ENCODE results near the gene WDHD1. TPM values are rescaled to one million over a fixed set of nuclear protein-coding genes. Genes with fewer than 3 reads are reported as not detected.
"Not testable (repeated sequence)": the region's sequence is repeated elsewhere in the genome, so short reads cannot be mapped to it uniquely, and the experiment has no call there.

The WDHD1 gene
- total and polyA plus RNA-seq, 2 of the 4 experiments (the other 2 are of a cell fraction) = 4.4 to 13.1 TPM

- no peaks in the 10 kb centered on the region for H3K9me3 ChIP-seq (ENCODE audit: control insufficient read depth, insufficient read depth, low read length)
- no peak overlapping the region for H3K56ac ChIP-seq (ENCODE audit: extremely low read depth, insufficient read depth, low read length)
- ChIA-PET POLR2A (ENCODE audit: unreplicated experiment) (no interaction called here), CTCF (interaction anchor here (0.7 kb wide), 1 partner anchor 691 kb away, joined by 8 read pairs; no protein-coding TSS in a partner anchor)
- no peak for DNase-seq
- no peak overlapping the region for H2BK120ac ChIP-seq (ENCODE audit: low read depth, low read length)
- H2AK5ac ChIP-seq (ENCODE audit: low read depth, low read length) = no peak overlapping the region
- in situ Hi-C loops (cut with MboI; ENCODE audit: low sequenced_read_pairs) (no loop called here), dilution Hi-C loops (cut with HindIII; ENCODE audit: low sequenced_read_pairs, unreplicated experiment) (no loop called here), intact Hi-C loops (cut with micrococcal nuclease) (no loop called here)
- H3K4me1 ChIP-seq (ENCODE audit: control insufficient read depth, insufficient read depth, low read length) = peaks cover 2% of the 10 kb centered on the region; the same call in 1 of the 2 replicates
- H4K8ac ChIP-seq (ENCODE audit: low read depth in 2 of 2, low read length in 2 of 2) = no peak overlapping the region
- BruUV-seq (replicated peaks) = no TSS peak
- H3K4ac ChIP-seq (ENCODE audit: low read depth, low read length) = no peak overlapping the region
- H2AFZ ChIP-seq (replicated peaks; ENCODE audit: low read length, poor library complexity) = no peak overlapping the region
- no peaks in the 10 kb centered on the region for H4K20me1 ChIP-seq (ENCODE audit: insufficient read depth, low read length)
- no peak for ATAC-seq (ENCODE audit: low read depth)
- no peaks in the 10 kb centered on the region; the same call in 1 of the 2 replicates for H3K9me1 ChIP-seq (ENCODE audit: insufficient read depth, low read length)
- WGBS, 2 experiments (ENCODE audit: extremely low coverage in 2 of 2, insufficient read length in 1 of 2) = no CpG with 5 or more reads among the region's 5 CpGs
- H3K14ac ChIP-seq (replicated peaks; ENCODE audit: low read depth, low read length) = no peak overlapping the region
- no peak overlapping the region for H4K91ac ChIP-seq (ENCODE audit: insufficient read depth, low read depth, low read length)
- no peak overlapping the region for H2BK20ac ChIP-seq (ENCODE audit: low read depth, low read length)
- no peak overlapping the region for H3K4me3 ChIP-seq (ENCODE audit: insufficient read depth, low read depth, low read length)
- no peak overlapping the region for H2BK15ac ChIP-seq (ENCODE audit: low read depth, low read length)
- H3K27ac ChIP-seq (ENCODE audit: insufficient read depth, low read length) = no peak overlapping the region
- no peak overlapping the region for H3K9ac ChIP-seq (ENCODE audit: low read depth, low read length)
- H3K23ac ChIP-seq (ENCODE audit: low read depth, low read length) = no peak overlapping the region
- H4K5ac ChIP-seq (ENCODE audit: low read depth, low read length) = no peak overlapping the region
- no peaks in the 10 kb centered on the region; the same call in 1 of the 2 replicates for H3K27me3 ChIP-seq (ENCODE audit: control insufficient read depth, insufficient read depth, low read length)
- H2BK5ac ChIP-seq (ENCODE audit: low read depth, low read length, poor library complexity, severe bottlenecking) = no peak overlapping the region
- H3K18ac ChIP-seq (ENCODE audit: low read depth, low read length) = no peak overlapping the region
- no peaks in the 10 kb centered on the region for H3K79me1 ChIP-seq (ENCODE audit: low read depth in 1 of 2, low read length in 2 of 2)
- H3K4me2 ChIP-seq (ENCODE audit: low read depth, low read length) = no peak overlapping the region
- no peak overlapping the region for H2AK9ac ChIP-seq (replicated peaks; ENCODE audit: low read depth, low read length, poor library complexity)
- no peaks in the 10 kb centered on the region for H3K36me3 ChIP-seq (ENCODE audit: control insufficient read depth, insufficient read depth, low read length)
- TF ChIP-seq, protein P1, sequence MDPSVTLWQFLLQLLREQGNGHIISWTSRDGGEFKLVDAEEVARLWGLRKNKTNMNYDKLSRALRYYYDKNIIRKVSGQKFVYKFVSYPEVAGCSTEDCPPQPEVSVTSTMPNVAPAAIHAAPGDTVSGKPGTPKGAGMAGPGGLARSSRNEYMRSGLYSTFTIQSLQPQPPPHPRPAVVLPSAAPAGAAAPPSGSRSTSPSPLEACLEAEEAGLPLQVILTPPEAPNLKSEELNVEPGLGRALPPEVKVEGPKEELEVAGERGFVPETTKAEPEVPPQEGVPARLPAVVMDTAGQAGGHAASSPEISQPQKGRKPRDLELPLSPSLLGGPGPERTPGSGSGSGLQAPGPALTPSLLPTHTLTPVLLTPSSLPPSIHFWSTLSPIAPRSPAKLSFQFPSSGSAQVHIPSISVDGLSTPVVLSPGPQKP (IDR thresholded peaks at IDR 0.05; ENCODE audit: borderline replicate concordance, low read depth, low read length) = no peak
- TF ChIP-seq CEBPB (IDR thresholded peaks at IDR 0.05; ENCODE audit: low read depth, low read length) (peak; percentile 23; the same call in 1 of the 2 replicates), FOS (IDR thresholded peaks at IDR 0.05; ENCODE audit: low read depth, low read length) (no peak), SMC3 (IDR thresholded peaks at IDR 0.05; ENCODE audit: low read depth, low read length) (no peak)
Observed at GRCh38 chr14:54899573-54899972, 127.3 kb downstream of the WDHD1 start.

- intact Hi-C loops (cut with micrococcal nuclease); H4K20me1 ChIP-seq (ENCODE audit: insufficient read depth, low read length); in situ Hi-C loops (cut with MboI; ENCODE audit: low sequenced_read_pairs); POLR2A ChIA-PET (ENCODE audit: unreplicated experiment); H3K36me3 ChIP-seq (ENCODE audit: control insufficient read depth, insufficient read depth, low read length); BruUV-seq (replicated peaks); H3K27ac ChIP-seq (ENCODE audit: insufficient read depth, low read length); H3K56ac ChIP-seq (ENCODE audit: extremely low read depth, insufficient read depth, low read length); H4K91ac ChIP-seq (ENCODE audit: insufficient read depth, low read depth, low read length); H2BK120ac ChIP-seq (ENCODE audit: low read depth, low read length); H3K18ac ChIP-seq (ENCODE audit: low read depth, low read length); H2BK20ac ChIP-seq (ENCODE audit: low read depth, low read length); H3K14ac ChIP-seq (replicated peaks; ENCODE audit: low read depth, low read length); H3K27me3 ChIP-seq (ENCODE audit: control insufficient read depth, insufficient read depth, low read length); H3K4me1 ChIP-seq (ENCODE audit: control insufficient read depth, insufficient read depth, low read length); H4K8ac ChIP-seq (ENCODE audit: low read depth in 2 of 2, low read length in 2 of 2); H2BK5ac ChIP-seq (ENCODE audit: low read depth, low read length, poor library complexity, severe bottlenecking); H3K4me2 ChIP-seq (ENCODE audit: low read depth, low read length); H3K23ac ChIP-seq (ENCODE audit: low read depth, low read length); H4K5ac ChIP-seq (ENCODE audit: low read depth, low read length); H3K9me1 ChIP-seq (ENCODE audit: insufficient read depth, low read length); H2AK9ac ChIP-seq (replicated peaks; ENCODE audit: low read depth, low read length, poor library complexity); H3K4me3 ChIP-seq (ENCODE audit: insufficient read depth, low read depth, low read length); H2AFZ ChIP-seq (replicated peaks; ENCODE audit: low read length, poor library complexity); dilution Hi-C loops (cut with HindIII; ENCODE audit: low sequenced_read_pairs, unreplicated experiment); H3K79me1 ChIP-seq (ENCODE audit: low read depth in 1 of 2, low read length in 2 of 2); H3K9me3 ChIP-seq (ENCODE audit: control insufficient read depth, insufficient read depth, low read length); H3K9ac ChIP-seq (ENCODE audit: low read depth, low read length); H3K4ac ChIP-seq (ENCODE audit: low read depth, low read length); CTCF ChIA-PET; H2AK5ac ChIP-seq (ENCODE audit: low read depth, low read length): not testable (repeated sequence)
- WGBS, 2 experiments (ENCODE audit: extremely low coverage in 2 of 2, insufficient read length in 1 of 2) = 100% methylated on average over 2 of the region's 5 CpGs; no CpG with 5 or more reads in 1 of the 2 experiments
- H2BK15ac ChIP-seq (ENCODE audit: low read depth, low read length) = peak overlapping the region; percentile 14; the same call in 1 of the 3 replicates
- ATAC-seq (ENCODE audit: low read depth) = peak; percentile 12; the same call in 1 of the 2 replicates
- DNase-seq = peak; percentile 82
Observed at GRCh38 chr14:54897809-54898555, 128.9 kb downstream of the WDHD1 start.

Measured in IMR-90 (cell line).